Spinal cord (tissue), 10 donors: ENCODE results near the gene B3GNT9. TPM values are rescaled to one million over a fixed set of nuclear protein-coding genes. Genes with fewer than 3 reads are reported as not detected.
A peak's percentile ranks its signal among the peaks of the same experiment; 100 is the strongest.

Experiments
- DNase-seq, 6 donors: peaks; one replicate each; pipeline versions ENCODE4 v3.0.0 to v3.0.0-alpha.2; 2013 to 2015; ENCODE audit warnings: low spot score in 6 of 6, low read depth in 4 of 6
- H3K27ac ChIP-seq: one replicate; pipeline ENCODE4 v1.5.1; 2013; ENCODE audit warnings: low read depth, low read length, control low read depth
- H3K27me3 ChIP-seq: one replicate; pipeline ENCODE4 v1.6.1; 2013; ENCODE audit warnings: low read length; ENCODE audit not compliant: control insufficient read depth, insufficient read depth
- H3K36me3 ChIP-seq: one replicate; pipeline ENCODE4 v1.6.1; 2013; ENCODE audit warnings: low read length; ENCODE audit not compliant: control insufficient read depth, insufficient read depth
- H3K4me1 ChIP-seq: one replicate; pipeline ENCODE4 v1.6.1; 2013; ENCODE audit warnings: low read length; ENCODE audit not compliant: control insufficient read depth, insufficient read depth
- H3K4me3 ChIP-seq: one replicate; pipeline ENCODE4 v1.5.1; 2013; ENCODE audit warnings: low read depth, low read length, control low read depth
- H3K9me3 ChIP-seq: one replicate; pipeline ENCODE4 v1.6.1; 2013; ENCODE audit warnings: low read length; ENCODE audit not compliant: control insufficient read depth, insufficient read depth
- whole genome bisulfite sequencing: methylation state at CpG from one replicate; pipeline ENCODE4 v1.1.5; 2013; ENCODE audit warnings: missing lambda C conversion rate; ENCODE audit not compliant: insufficient coverage; 5-methylcytosine and 5-hydroxymethylcytosine counted together
- long read RNA-seq, 4 donors: transcript quantifications; one replicate each; lab custom pipeline, GENCODE V29; 2026
- polyA plus RNA-seq, 2 donors: library from polyadenylated mRNA; unstranded; fragments of 120-200 nt; gene quantifications; one replicate each; pipeline ENCODE4 v1.2.1, GENCODE V29; 2013; ENCODE audit not compliant: insufficient read length in 2 of 2
- total RNA-seq, 2 donors: library from RNA; depleted of rRNA in 1 of 2; stranded (reverse); fragments of 120-200 nt in 1 of 2; fragments of >200 nt in 1 of 2; gene quantifications; one replicate each; pipeline versions ENCODE4 v1.2.3 to v1.2.4, GENCODE V29; 2013 to 2014
- donor health status: healthy.

B3GNT9 gene, protein sequence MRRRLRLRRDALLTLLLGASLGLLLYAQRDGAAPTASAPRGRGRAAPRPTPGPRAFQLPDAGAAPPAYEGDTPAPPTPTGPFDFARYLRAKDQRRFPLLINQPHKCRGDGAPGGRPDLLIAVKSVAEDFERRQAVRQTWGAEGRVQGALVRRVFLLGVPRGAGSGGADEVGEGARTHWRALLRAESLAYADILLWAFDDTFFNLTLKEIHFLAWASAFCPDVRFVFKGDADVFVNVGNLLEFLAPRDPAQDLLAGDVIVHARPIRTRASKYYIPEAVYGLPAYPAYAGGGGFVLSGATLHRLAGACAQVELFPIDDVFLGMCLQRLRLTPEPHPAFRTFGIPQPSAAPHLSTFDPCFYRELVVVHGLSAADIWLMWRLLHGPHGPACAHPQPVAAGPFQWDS
- total RNA-seq (10 to 100 TPM; 10.8 to 34.9 TPM), polyA plus RNA-seq (10 to 100 TPM in 1 of 2 donors, 1 to 10 TPM in 1; 6.2 to 11.1 TPM)
- long read RNA-seq, donor 1, transcript B3GNT9-201 (2 exons, 2,917 nt), result major isoform, 8 of 8 reads
- long read RNA-seq, donor 1, partial matches to known transcripts, result 0 of 8 reads
- long read RNA-seq, donor 1, other reads (novel, unspliced or antisense), result 0 of 8 reads
- long read RNA-seq, donor 2, partial matches to known transcripts, result 0 of 1 reads
- long read RNA-seq, donor 2, other reads (novel, unspliced or antisense), result 0 of 1 reads
- long read RNA-seq, donor 3, partial matches to known transcripts, result 0 of 1 reads
- long read RNA-seq, donor 3, other reads (novel, unspliced or antisense), result 0 of 1 reads
- long read RNA-seq, donor 4, transcript B3GNT9-201 (2 exons, 2,917 nt), result major isoform, 8 of 8 reads
- long read RNA-seq, donor 4, partial matches to known transcripts, result 0 of 8 reads
- long read RNA-seq, donor 4, other reads (novel, unspliced or antisense), result 0 of 8 reads

- H3K4me3 ChIP-seq, result peak within 1 kb of the TSS; percentile 36
- H3K27ac ChIP-seq, result peak within 1 kb of the TSS; percentile 65
- peaks cover 35% of the 10 kb centered on the region for H3K36me3 ChIP-seq
- WGBS, result 3% methylated on average over 34 of the region's 34 CpGs
- H3K9me3 ChIP-seq, result no peaks in the 10 kb centered on the region
- H3K4me1 ChIP-seq, result peaks cover 45% of the 10 kb centered on the region
- DNase-seq, result peak in 2 of 6 donors; percentile 13 to 85
- H3K27me3 ChIP-seq, result peaks cover 71% of the 10 kb centered on the region
These were observed at the start of gene B3GNT9 for GRCh38 chr16:67150833-67151396. Gene B3GNT9 (minus strand): TSS chr16:67150998. CDS start chr16:67150485, 513 bp downstream.

DNA sequence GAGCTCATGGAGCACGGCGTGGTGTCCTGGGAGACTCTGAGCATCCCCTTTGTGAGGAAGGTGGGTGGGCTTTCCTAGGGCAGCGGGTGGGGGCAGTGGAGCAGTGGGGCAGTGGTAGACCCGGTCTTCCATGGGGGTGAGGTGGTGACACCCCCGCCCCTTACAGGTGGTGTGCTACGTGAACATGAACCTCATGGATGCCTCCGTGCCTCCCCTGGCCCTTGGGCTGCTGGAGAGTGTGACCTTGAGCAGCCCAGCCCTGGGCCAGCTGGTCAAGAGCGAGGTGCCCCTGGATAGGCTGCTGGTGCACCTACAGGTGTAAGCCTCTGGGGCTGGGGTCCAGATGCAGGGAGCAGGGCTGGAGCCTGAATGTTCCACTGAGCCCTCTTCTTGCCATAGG, 49.7 kb upstream of the B3GNT9 start:
- Histone ChIP-seq H3K9me3 (no peaks in the 10 kb centered on the region), H3K27ac (no peak overlapping the region), H3K4me1 (peaks cover 15% of the 10 kb centered on the region), H3K36me3 (peaks cover 83% of the 10 kb centered on the region), H3K4me3 (no peak overlapping the region), H3K27me3 (no peaks in the 10 kb centered on the region)
- 95% methylated on average over 8 of the region's 8 CpGs for WGBS
- DNase-seq, result no peak

DNA sequence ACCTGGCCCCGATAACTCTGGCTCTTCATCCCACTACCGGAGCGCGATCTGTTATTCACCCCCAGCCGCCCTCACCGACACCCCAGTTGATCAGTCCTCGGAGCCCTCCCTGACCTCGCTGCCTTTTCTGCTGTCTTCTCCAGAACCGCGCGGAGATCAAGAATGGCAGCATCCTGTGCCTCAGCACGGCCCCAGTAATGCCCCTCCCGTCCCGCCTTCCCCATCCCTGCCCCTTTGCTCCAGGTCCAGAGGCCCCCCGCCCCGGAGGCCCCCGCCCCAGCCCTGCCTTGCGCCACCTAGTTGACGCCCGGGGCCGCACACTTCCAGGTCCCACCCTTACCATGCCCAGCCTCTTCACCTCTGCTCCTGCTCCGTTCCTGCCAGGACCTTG, 49.0 kb upstream of the B3GNT9 start:
- DNase-seq, result no peak

GRCh38 chr16:67199011-67199807, 48.4 kb upstream of the B3GNT9 start, which contains the start of gene ELMO3:
Gene ELMO3 (plus strand): TSS chr16:67199131. CDS start chr16:67199327, 196 bp downstream.
- 27% methylated on average over 54 of the region's 61 CpGs for WGBS
- peaks cover 15% of the 10 kb centered on the region for H3K4me1 ChIP-seq
- H3K4me3 ChIP-seq, result no peak within 1 kb of the TSS
- H3K9me3 ChIP-seq, result no peaks in the 10 kb centered on the region
- DNase-seq, result no peak
- no peak within 1 kb of the TSS for H3K27ac ChIP-seq
- no peaks in the 10 kb centered on the region for H3K27me3 ChIP-seq
- H3K36me3 ChIP-seq, result peaks cover 90% of the 10 kb centered on the region

More for the DNA sequence above, 49.0 kb upstream of the B3GNT9 start:
- Histone ChIP-seq H3K36me3 (peaks cover 90% of the 10 kb centered on the region), H3K4me3 (no peak overlapping the region), H3K9me3 (no peaks in the 10 kb centered on the region), H3K27me3 (no peaks in the 10 kb centered on the region), H3K27ac (no peak overlapping the region), H3K4me1 (peaks cover 15% of the 10 kb centered on the region)
- WGBS, result 30% methylated on average over 17 of the region's 22 CpGs

DNA sequence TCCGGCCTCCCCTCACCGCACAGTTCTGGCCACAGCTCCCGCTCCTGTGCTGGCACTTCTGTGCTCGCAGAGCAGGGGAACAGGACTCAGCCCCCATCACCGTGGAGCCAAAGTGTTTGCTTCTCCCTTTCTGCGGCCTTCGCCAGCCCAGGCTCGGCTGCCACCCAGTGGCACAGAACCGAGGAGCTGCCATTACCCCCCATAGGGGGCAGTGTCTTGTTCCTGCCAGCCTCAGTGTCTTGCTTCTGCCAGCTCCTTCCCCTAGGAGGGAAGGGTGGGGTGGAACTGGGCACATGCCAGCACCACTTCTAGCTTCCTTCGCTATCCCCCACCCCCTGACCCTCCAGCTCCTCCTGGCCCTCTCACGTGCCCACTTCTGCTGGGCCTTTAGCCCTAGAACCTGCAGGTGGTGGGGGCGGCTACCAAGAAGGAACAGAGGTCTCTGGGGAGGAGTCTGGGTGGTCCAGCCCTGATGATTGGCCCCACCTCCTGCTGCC, 47.5 kb upstream of the B3GNT9 start:
- WGBS, result 76% methylated on average over 8 of the region's 12 CpGs
- Histone ChIP-seq H3K4me3 (no peak overlapping the region), H3K27ac (no peak overlapping the region), H3K27me3 (no peaks in the 10 kb centered on the region), H3K4me1 (peaks cover 20% of the 10 kb centered on the region), H3K36me3 (peaks cover 90% of the 10 kb centered on the region), H3K9me3 (no peaks in the 10 kb centered on the region)
- peak in 2 of 6 donors; percentile 34 to 56 for DNase-seq

DNA sequence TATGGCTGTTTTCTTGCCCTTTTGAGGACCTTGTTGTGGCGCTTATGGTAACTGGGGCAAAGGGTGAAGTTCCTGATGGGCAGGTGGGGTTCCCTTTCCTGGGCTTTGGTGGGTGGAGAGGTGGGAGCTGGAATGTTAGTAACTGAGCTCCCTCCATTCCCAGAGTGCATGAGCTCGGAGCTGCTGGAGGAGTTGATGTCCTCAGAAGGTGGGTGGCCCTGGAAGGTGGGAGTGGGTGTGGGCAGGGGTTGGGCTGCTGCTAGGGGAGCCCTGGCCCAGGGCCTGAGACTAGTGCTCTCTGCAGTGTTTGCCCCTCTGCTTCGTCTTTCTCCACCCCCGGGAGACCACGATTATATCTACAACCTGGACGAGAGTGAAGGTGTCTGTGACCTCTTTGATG, 46.9 kb upstream of the B3GNT9 start:
- H3K4me3 ChIP-seq, result no peak overlapping the region
- H3K36me3 ChIP-seq, result peaks cover 88% of the 10 kb centered on the region
- peaks cover 25% of the 10 kb centered on the region for H3K4me1 ChIP-seq
- no peak overlapping the region for H3K27ac ChIP-seq
- no peak for DNase-seq
- no peaks in the 10 kb centered on the region for H3K27me3 ChIP-seq
- H3K9me3 ChIP-seq, result no peaks in the 10 kb centered on the region
- 74% methylated on average over 5 of the region's 6 CpGs for WGBS

DNA sequence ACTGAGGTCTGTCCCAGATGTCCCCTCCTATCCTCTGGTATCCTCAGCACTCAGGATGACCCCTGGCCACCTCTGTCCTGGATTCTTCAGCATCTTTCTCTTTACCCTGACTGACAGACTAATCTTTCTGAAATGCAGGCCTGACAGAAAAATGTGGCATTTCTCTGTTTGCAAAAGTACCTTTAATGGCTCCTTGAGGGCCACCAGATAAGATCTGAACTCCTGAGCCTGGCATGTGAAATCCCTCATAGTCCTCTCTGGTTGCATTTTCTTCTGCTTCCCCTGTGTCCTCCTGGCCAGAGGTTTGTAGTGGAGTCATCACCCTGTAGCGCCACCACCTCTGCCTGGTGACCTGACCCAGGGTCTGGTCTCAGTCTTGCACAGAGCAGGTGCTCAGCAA, 46.1 kb upstream of the B3GNT9 start:
- DNase-seq, result no peak
- Histone ChIP-seq H3K9me3 (no peaks in the 10 kb centered on the region), H3K27me3 (no peaks in the 10 kb centered on the region), H3K27ac (no peak overlapping the region), H3K4me1 (peaks cover 30% of the 10 kb centered on the region), H3K36me3 (peaks cover 80% of the 10 kb centered on the region), H3K4me3 (no peak overlapping the region)
- 100% methylated on average over 1 of the region's 1 CpG for WGBS

GRCh38 chr16:67195676-67196075, 44.9 kb upstream of the B3GNT9 start:
- WGBS, result 88% methylated on average over 4 of the region's 5 CpGs
- H3K36me3 ChIP-seq, result peaks cover 69% of the 10 kb centered on the region
- no peak overlapping the region for H3K4me3 ChIP-seq
- H3K4me1 ChIP-seq, result peaks cover 33% of the 10 kb centered on the region
- no peaks in the 10 kb centered on the region for H3K9me3 ChIP-seq
- no peak overlapping the region for H3K27ac ChIP-seq
- H3K27me3 ChIP-seq, result no peaks in the 10 kb centered on the region
- no peak for DNase-seq
